GM19438 (cell line): ENCODE data around the gene ACSL3.
"Not testable (repeated sequence)": the region's sequence is repeated elsewhere in the genome, so short reads cannot be mapped to it uniquely, and the experiment has no call there.

ENCODE experiments used
- ATAC-seq: cut with Tn5 transposase; IDR thresholded peaks from one replicate; pipeline ENCODE4 v1.9.1; 2021; ENCODE audit warnings: low read depth; ENCODE audit not compliant: unreplicated experiment

Gene ACSL3

GRCh38 chr2:222907048-222907447, 46.2 kb downstream of the ACSL3 start:
- ATAC-seq = no peak

- ATAC-seq = no peak
Measured at GRCh38 chr2:222907790-222908441, 47.1 kb downstream of the ACSL3 start.

- no peak for ATAC-seq
Measured at GRCh38 chr2:222909286-222909685, 48.5 kb downstream of the ACSL3 start.

GRCh38 chr2:222912117-222912516, 51.3 kb downstream of the ACSL3 start:
- peak; percentile 98 for ATAC-seq

GRCh38 chr2:222912776-222913175, 51.9 kb downstream of the ACSL3 start:
- no peak for ATAC-seq

GRCh38 chr2:222915092-222915957, 54.5 kb downstream of the ACSL3 start:
- ATAC-seq = no peak

GRCh38 chr2:222916229-222917197, 55.7 kb downstream of the ACSL3 start:
- ATAC-seq = no peak

- ATAC-seq = not testable (repeated sequence)
Measured at GRCh38 chr2:222917212-222917611, 56.4 kb downstream of the ACSL3 start.

GRCh38 chr2:222919841-222920526, 59.1 kb downstream of the ACSL3 start:
- ATAC-seq = no peak

GRCh38 chr2:222920657-222921186, 59.9 kb downstream of the ACSL3 start:
- ATAC-seq = no peak

- no peak for ATAC-seq
Measured at GRCh38 chr2:222922019-222922800, 61.4 kb downstream of the ACSL3 start.

- no peak for ATAC-seq
Measured at GRCh38 chr2:222926915-222927314, 66.1 kb downstream of the ACSL3 start.

- no peak for ATAC-seq
Measured at GRCh38 chr2:222927600-222927999, 66.8 kb downstream of the ACSL3 start.

- ATAC-seq = no peak
Measured at GRCh38 chr2:222928335-222928734, 67.5 kb downstream of the ACSL3 start.

GRCh38 chr2:222930862-222931261, 70.0 kb downstream of the ACSL3 start:
- ATAC-seq = no peak

- ATAC-seq = no peak
Measured at GRCh38 chr2:222931659-222932058, 70.8 kb downstream of the ACSL3 start.

GRCh38 chr2:222933458-222933857, 72.6 kb downstream of the ACSL3 start:
- ATAC-seq = no peak

- no peak for ATAC-seq
Measured at GRCh38 chr2:222935688-222936298, 75.0 kb downstream of the ACSL3 start.

- no peak for ATAC-seq
Measured at GRCh38 chr2:222936705-222937104, 75.9 kb downstream of the ACSL3 start.
